A549 (cell line): ENCODE measurements around the gene DNAAF2. TPM values are rescaled to one million over a fixed set of nuclear protein-coding genes. Genes with fewer than 3 reads are reported as not detected.

Experiments used
- ATAC-seq, 2 experiments: fragments of 200-7000 bp in 1 of 2; fragments of >200 bp in 1 of 2; cut with Nextera tagmentation in 1 of 2; cut with Tn5 transposase in 1 of 2; 3 replicates each; pipeline versions ENCODE4 v1.8.0 to v1.9.1; 2018 to 2020; ENCODE audit warnings: mild to moderate bottlenecking in 1 of 2, moderate library complexity in 1 of 2
- CTCF ChIA-PET: fragments of 300-600 bp; sonication (Branson Sonifier 250); formaldehyde crosslinking; extraction: SDS; loops from one replicate; lab custom pipeline; 2021; ENCODE audit warnings: antibody characterized with exemption, inconsistent platforms; lab: Yijun Ruan, JAX
- POLR2A ChIA-PET: fragments of 350-600 bp; formaldehyde crosslinking; extraction: SDS; loops from one replicate; lab custom pipeline; 2021; ENCODE audit warnings: antibody characterized with exemption, inconsistent platforms; lab: Yijun Ruan, JAX
- DNase-seq, 2 experiments: peaks; one replicate each; pipeline versions ENCODE4 v3.0.0 to v3.0.0-alpha.2; 2011 to 2016; ENCODE audit warnings: low read depth in 1 of 2, low spot score in 1 of 2
- FAIRE-seq: peaks from 2 replicates; lab custom pipeline; 2011; peaks lifted over from hg19 to GRCh38; lab: Jason Lieb, UNC
- H3K27ac ChIP-seq, 2 experiments: fragments of >200 bp; sonication (Bioruptor Twin); formaldehyde crosslinking; 3 replicates each; pipeline ENCODE4 v1.5.1; 2016 to 2017
- H3K4me1 ChIP-seq: fragments of >200 bp; sonication (Bioruptor Twin); formaldehyde crosslinking; 3 replicates; pipeline ENCODE4 v1.6.1; 2016
- H3K4me2 ChIP-seq: fragments of >200 bp; sonication (Bioruptor Twin); formaldehyde crosslinking; 3 replicates; pipeline ENCODE4 v1.6.1; 2016
- H3K4me3 ChIP-seq: fragments of >200 bp; sonication (Bioruptor Twin); formaldehyde crosslinking; 3 replicates; pipeline ENCODE4 v1.5.1; 2016
- H3K9me3 ChIP-seq: fragments of >200 bp; sonication (Bioruptor Twin); formaldehyde crosslinking; 3 replicates; pipeline ENCODE4 v1.6.1; 2016
- BCL3 ChIP-seq: fragments of >200 bp; sonication (Bioruptor Twin); formaldehyde crosslinking; IDR thresholded peaks from 3 replicates; pipeline ENCODE4 v1.6.1; 2016
- BHLHE40 ChIP-seq: IDR thresholded peaks from 2 replicates; pipeline ENCODE4 v1.6.1; 2012; ENCODE audit warnings: low read depth, low read length, inconsistent platforms
- CBX8 ChIP-seq: fragments of 200-600 bp; sonication (generic); IDR thresholded peaks from 2 replicates; pipeline ENCODE4 v1.6.1; 2016
- CTCF ChIP-seq: fragments of >200 bp; sonication (Bioruptor Twin); formaldehyde crosslinking; IDR thresholded peaks from 3 replicates; pipeline ENCODE4 v1.5.1; 2016
- ESRRA ChIP-seq: fragments of 150-350 bp; IDR thresholded peaks from 2 replicates; pipeline ENCODE4 v1.6.1; 2014; ENCODE audit warnings: mild to moderate bottlenecking, low read length, borderline replicate concordance
- HMGXB4 ChIP-seq: fragments of 250-450 bp; sonication (Bioruptor Pico); IDR thresholded peaks from 2 replicates; pipeline ENCODE4 v1.5.0; 2021; ENCODE audit warnings: mild to moderate bottlenecking, moderate library complexity, borderline replicate concordance
- JUN ChIP-seq, 2 experiments: fragments of >200 bp; sonication (Bioruptor Twin); formaldehyde crosslinking; IDR thresholded peaks; 2 replicates in 1 of 2; 3 replicates in 1 of 2; pipeline ENCODE4 v1.6.1; 2016 to 2017
- KDM5A ChIP-seq: fragments of 200-600 bp; sonication (generic); IDR thresholded peaks from 2 replicates; pipeline ENCODE4 v1.6.1; 2016; ENCODE audit warnings: antibody characterized with exemption, mild to moderate bottlenecking
- MAX ChIP-seq: IDR thresholded peaks from 2 replicates; pipeline ENCODE4 v1.6.1; 2012
- NR3C1 ChIP-seq: fragments of >200 bp; sonication (Bioruptor Twin); formaldehyde crosslinking; IDR thresholded peaks from 3 replicates; pipeline ENCODE4 v1.6.1; 2017
- PHF8 ChIP-seq: fragments of 200-600 bp; sonication (generic); IDR thresholded peaks from 2 replicates; pipeline ENCODE4 v1.6.1; 2016; ENCODE audit warnings: low read depth, mild to moderate bottlenecking, antibody characterized with exemption, moderate library complexity, borderline replicate concordance
- POLR2A ChIP-seq: IDR thresholded peaks from 2 replicates; pipeline ENCODE4 v1.6.1; 2012; ENCODE audit warnings: mild to moderate bottlenecking, low read length
- TFCP2L1 ChIP-seq: fragments of 250-450 bp; sonication (Bioruptor Pico); IDR thresholded peaks from 2 replicates; pipeline ENCODE4 v1.5.0; 2021; ENCODE audit warnings: mild to moderate bottlenecking
- whole genome bisulfite sequencing: methylation state at CpG from one replicate; pipeline ENCODE4 v1.1.6; 2017; ENCODE audit errors: missing lambda C conversion rate; 5-methylcytosine and 5-hydroxymethylcytosine counted together
- polyA plus RNA-seq, 4 experiments: library from polyadenylated mRNA; depleted of rRNA in 3 of 4; stranded (reverse); fragments of >200 nt; fragmentation: RNase III in 1 of 4; extraction: RNeasy Plus Mini Kit Qiagen cat#74134 plus additional on column Dnase treatment in 1 of 4; gene quantifications; 2 replicates in 3 of 4; 3 replicates in 1 of 4; pipeline ENCODE4 v1.2.3, GENCODE V29; 2011 to 2017
- TF ChIP-seq, protein P1 (sequence below): IDR thresholded peaks from 2 replicates; pipeline ENCODE4 v1.6.1; 2012
- TF ChIP-seq, protein P2 (sequence below): fragments of 450-650 bp; IDR thresholded peaks from 2 replicates; pipeline ENCODE4 v1.6.1; 2014; ENCODE audit warnings: antibody characterized with exemption

Gene DNAAF2
- polyA plus RNA-seq, 2 of the 4 experiments (the other 2 are of a cell fraction): 12.1 to 14.1 TPM

DNA sequence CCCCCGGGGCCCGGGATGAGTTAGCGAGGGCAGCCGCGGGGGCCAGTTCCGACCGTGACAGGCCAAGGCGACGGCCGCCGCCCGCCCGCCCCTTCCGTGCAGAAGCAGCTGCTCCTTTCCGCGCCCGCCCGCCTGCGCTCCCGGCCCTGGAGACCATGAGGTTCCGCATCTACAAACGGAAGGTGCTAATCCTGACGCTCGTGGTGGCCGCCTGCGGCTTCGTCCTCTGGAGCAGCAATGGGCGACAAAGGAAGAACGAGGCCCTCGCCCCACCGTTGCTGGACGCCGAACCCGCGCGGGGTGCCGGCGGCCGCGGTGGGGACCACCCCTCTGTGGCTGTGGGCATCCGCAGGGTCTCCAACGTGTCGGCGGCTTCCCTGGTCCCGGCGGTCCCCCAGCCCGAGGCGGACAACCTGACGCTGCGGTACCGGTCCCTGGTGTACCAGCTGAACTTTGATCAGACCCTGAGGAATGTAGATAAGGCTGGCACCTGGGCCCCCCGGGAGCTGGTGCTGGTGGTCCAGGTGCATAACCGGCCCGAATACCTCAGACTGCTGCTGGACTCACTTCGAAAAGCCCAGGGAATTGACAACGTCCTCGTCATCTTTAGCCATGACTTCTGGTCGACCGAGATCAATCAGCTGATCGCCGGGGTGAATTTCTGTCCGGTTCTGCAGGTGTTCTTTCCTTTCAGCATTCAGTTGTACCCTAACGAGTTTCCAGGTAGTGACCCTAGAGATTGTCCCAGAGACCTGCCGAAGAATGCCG, 13.7 kb downstream of the DNAAF2 start:
- TF ChIP-seq ESRRA (no peak), BHLHE40 (no peak), MAX (peak; percentile 52; the same call in 1 of the 2 replicates)
- TF ChIP-seq, protein P1, sequence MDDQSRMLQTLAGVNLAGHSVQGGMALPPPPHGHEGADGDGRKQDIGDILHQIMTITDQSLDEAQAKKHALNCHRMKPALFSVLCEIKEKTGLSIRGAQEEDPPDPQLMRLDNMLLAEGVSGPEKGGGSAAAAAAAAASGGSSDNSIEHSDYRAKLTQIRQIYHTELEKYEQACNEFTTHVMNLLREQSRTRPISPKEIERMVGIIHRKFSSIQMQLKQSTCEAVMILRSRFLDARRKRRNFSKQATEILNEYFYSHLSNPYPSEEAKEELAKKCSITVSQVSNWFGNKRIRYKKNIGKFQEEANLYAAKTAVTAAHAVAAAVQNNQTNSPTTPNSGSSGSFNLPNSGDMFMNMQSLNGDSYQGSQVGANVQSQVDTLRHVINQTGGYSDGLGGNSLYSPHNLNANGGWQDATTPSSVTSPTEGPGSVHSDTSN: 0 out of 2 replicates have a peak, but pooled peaks have one; percentile 11
- WGBS: 16% methylated on average over 12 of the region's 65 CpGs
- no peaks in the 10 kb centered on the region for H3K9me3 ChIP-seq
- H3K4me1 ChIP-seq: peaks cover 55% of the 10 kb centered on the region
- H3K4me2 ChIP-seq: peak overlapping the region; percentile 94
- peak in 1 of 2 experiments; percentile 80 for DNase-seq
- peak overlapping the region; percentile 95 to 96 for H3K27ac ChIP-seq
- peak; percentile 64 to 71 for ATAC-seq
- POLR2A ChIA-PET: interaction anchor here (0.6 to 3.3 kb wide), 13 partner anchors 9 to 241 kb away, joined by 3 to 50 read pairs (median 8); partner anchors contain the start of genes DNAAF2, KLHDC2, LRR1 and NEMF
- peak overlapping the region; percentile 78 for H3K4me3 ChIP-seq
- CTCF ChIA-PET: interaction anchor here (1.1 to 5.2 kb wide), 5 partner anchors 9 to 231 kb away, joined by 4 to 55 read pairs (median 7); partner anchors contain the start of genes DNAAF2, LRR1 and NEMF
- no peak for FAIRE-seq

GRCh38 chr14:49620182-49621113, 14.6 kb downstream of the DNAAF2 start, which contains the start of the genes MGAT2 and RPL36AL:
Gene MGAT2, plus strand, starts transcription at chr14:49620799. Its CDS starts 470 bp downstream, at chr14:49621269.
Gene RPL36AL, minus strand, starts transcription at chr14:49620626. Its CDS starts 1,522 bp downstream, at chr14:49619104.
- TF ChIP-seq MAX (peak; percentile 73), KDM5A (0 out of 2 replicates have a peak, but pooled peaks have one; percentile 35), CTCF (0 out of 3 replicates have a peak, but pooled peaks have one; percentile 10), BCL3 (peak; percentile 93), HMGXB4 (CRISPR knock-in tag) (0 out of 2 replicates have a peak, but pooled peaks have one; percentile 59), PHF8 (peak; percentile 94), JUN (IDR thresholded peaks at IDR 0.05) (peak; percentile 93 to 95), CBX8 (no peak), NR3C1 (no peak), POLR2A (peak; percentile 94), ESRRA (no peak), TFCP2L1 (CRISPR knock-in tag) (peak; percentile 70; the same call in 1 of the 2 replicates)
- TF ChIP-seq, protein P2, sequence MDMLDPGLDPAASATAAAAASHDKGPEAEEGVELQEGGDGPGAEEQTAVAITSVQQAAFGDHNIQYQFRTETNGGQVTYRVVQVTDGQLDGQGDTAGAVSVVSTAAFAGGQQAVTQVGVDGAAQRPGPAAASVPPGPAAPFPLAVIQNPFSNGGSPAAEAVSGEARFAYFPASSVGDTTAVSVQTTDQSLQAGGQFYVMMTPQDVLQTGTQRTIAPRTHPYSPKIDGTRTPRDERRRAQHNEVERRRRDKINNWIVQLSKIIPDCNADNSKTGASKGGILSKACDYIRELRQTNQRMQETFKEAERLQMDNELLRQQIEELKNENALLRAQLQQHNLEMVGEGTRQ: peak; percentile 80
- TF ChIP-seq, protein P1: peak; percentile 97
- peak within 1 kb of the TSS; percentile 95 to 96 for H3K27ac ChIP-seq
- POLR2A ChIA-PET: interaction anchor here (0.5 to 3.3 kb wide), 24 partner anchors 8 to 347 kb away, joined by 3 to 50 read pairs (median 4); partner anchors contain the start of genes DNAAF2, KLHDC2, LRR1 and NEMF
- ATAC-seq: peak; percentile 94 to 98
- 1% methylated on average over 44 of the region's 85 CpGs for WGBS
- peak; percentile 98 to 99 for DNase-seq
- CTCF ChIA-PET: interaction anchor here (0.7 to 5.2 kb wide), 8 partner anchors 8 to 232 kb away, joined by 3 to 55 read pairs (median 4); partner anchors contain the start of genes DNAAF2, LRR1 and NEMF
- H3K4me1 ChIP-seq: peaks cover 55% of the 10 kb centered on the region
- peak within 1 kb of the TSS; percentile 94 for H3K4me2 ChIP-seq
- H3K9me3 ChIP-seq: no peaks in the 10 kb centered on the region
- FAIRE-seq: peak; percentile 76
- peak within 1 kb of the TSS; percentile 78 for H3K4me3 ChIP-seq
